ENCODE measurements around the gene HPSE. TPM values are rescaled to one million over a fixed set of nuclear protein-coding genes. Genes with fewer than 3 reads are reported as not detected.
A peak's percentile ranks its signal among the peaks of the same experiment; 100 is the strongest.

HPSE gene
- total and polyA plus RNA-seq, 2 donors (not counting 1 experiment from before 2014, with no cell fraction given), result 0.17 to 0.26 TPM

DNA sequence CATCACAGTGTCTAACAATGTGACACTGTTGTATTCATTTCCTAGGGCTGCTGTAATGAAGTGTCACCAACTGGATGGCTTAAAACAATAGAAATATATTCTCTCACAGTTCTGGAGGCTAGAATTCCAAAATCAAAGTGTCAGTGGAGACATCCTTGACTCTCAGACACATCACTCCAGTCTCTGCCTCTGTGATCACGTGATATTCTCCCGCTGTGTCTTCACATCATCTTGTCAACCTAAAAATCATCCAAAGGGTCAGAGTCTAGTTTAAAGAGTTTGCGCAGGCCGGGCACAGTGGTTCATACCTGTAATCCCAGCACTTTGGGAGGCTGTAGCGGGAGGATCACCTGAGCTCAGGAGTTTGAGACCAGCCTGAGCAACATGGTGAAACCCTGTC lies 36.6 kb upstream of the HPSE start:
- Histone ChIP-seq H2AFZ (ENCODE audit: low read length) (no peak overlapping the region), H3K4me1 (ENCODE audit: control insufficient read depth, extremely low read depth, insufficient read depth, low read length) (no peaks in the 10 kb centered on the region), H3K4me2 (ENCODE audit: extremely low read depth, insufficient read depth, low read length) (no peak overlapping the region), H3K27ac (ENCODE audit: insufficient read depth, low read length) (no peak overlapping the region), H3K4me3 (replicated peaks in 1 of 4; ENCODE audit: control extremely low read depth in 1 of 4, insufficient read depth in 1 of 4, low read depth in 3 of 4, low read length in 4 of 4) (no peak overlapping the region), H3K36me3 (ENCODE audit: control insufficient read depth, insufficient read depth, low read length) (no peaks in the 10 kb centered on the region), H3K27me3 (ENCODE audit: control insufficient read depth, insufficient read depth, low read length) (peaks cover 5% of the 10 kb centered on the region), H3K9me3 (ENCODE audit: control insufficient read depth, insufficient read depth, low read depth, low read length) (no peaks in the 10 kb centered on the region), H3K79me2 (ENCODE audit: control insufficient read depth, insufficient read depth, low read length) (no peaks in the 10 kb centered on the region), H4K20me1 (ENCODE audit: control insufficient read depth, extremely low read depth, insufficient read depth, low read length) (no peaks in the 10 kb centered on the region), H3K9ac (ENCODE audit: insufficient read depth, low read length) (no peak overlapping the region)
- no peak for TF ChIP-seq EZH2 (IDR thresholded peaks at IDR 0.05; ENCODE audit: low read length, missing control alignments)
- TF ChIP-seq, protein P1, sequence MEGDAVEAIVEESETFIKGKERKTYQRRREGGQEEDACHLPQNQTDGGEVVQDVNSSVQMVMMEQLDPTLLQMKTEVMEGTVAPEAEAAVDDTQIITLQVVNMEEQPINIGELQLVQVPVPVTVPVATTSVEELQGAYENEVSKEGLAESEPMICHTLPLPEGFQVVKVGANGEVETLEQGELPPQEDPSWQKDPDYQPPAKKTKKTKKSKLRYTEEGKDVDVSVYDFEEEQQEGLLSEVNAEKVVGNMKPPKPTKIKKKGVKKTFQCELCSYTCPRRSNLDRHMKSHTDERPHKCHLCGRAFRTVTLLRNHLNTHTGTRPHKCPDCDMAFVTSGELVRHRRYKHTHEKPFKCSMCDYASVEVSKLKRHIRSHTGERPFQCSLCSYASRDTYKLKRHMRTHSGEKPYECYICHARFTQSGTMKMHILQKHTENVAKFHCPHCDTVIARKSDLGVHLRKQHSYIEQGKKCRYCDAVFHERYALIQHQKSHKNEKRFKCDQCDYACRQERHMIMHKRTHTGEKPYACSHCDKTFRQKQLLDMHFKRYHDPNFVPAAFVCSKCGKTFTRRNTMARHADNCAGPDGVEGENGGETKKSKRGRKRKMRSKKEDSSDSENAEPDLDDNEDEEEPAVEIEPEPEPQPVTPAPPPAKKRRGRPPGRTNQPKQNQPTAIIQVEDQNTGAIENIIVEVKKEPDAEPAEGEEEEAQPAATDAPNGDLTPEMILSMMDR (conservative IDR thresholded peaks at IDR 0.05 in 1 of 2, IDR thresholded peaks at IDR 0.05 in 1 of 2; ENCODE audit: low read depth in 1 of 2, low read length in 2 of 2), result no peak
- no peak for DNase-seq (ENCODE audit: low read depth in 2 of 2)

DNA sequence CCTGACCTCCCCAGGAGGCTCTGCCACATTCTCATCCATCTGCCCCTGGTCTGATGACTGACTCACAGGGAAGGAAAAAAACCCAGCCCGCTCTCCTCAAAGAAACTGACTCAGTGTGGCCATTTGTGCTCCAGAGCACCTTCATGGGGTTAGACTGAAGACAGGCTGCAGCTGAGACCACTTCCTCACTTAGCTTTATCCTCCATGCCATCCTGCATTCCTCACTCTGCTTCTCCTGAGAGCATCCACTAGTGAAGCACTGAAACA lies 35.9 kb upstream of the HPSE start:
- Histone ChIP-seq H3K79me2 (ENCODE audit: control insufficient read depth, insufficient read depth, low read length) (no peaks in the 10 kb centered on the region), H3K4me3 (replicated peaks in 1 of 4; ENCODE audit: control extremely low read depth in 1 of 4, insufficient read depth in 1 of 4, low read depth in 3 of 4, low read length in 4 of 4) (no peak overlapping the region), H3K4me1 (ENCODE audit: control insufficient read depth, extremely low read depth, insufficient read depth, low read length) (no peaks in the 10 kb centered on the region), H3K27me3 (ENCODE audit: control insufficient read depth, insufficient read depth, low read length) (peaks cover 5% of the 10 kb centered on the region), H3K9me3 (ENCODE audit: control insufficient read depth, insufficient read depth, low read depth, low read length) (no peaks in the 10 kb centered on the region), H3K36me3 (ENCODE audit: control insufficient read depth, insufficient read depth, low read length) (no peaks in the 10 kb centered on the region), H3K27ac (ENCODE audit: insufficient read depth, low read length) (no peak overlapping the region), H2AFZ (ENCODE audit: low read length) (no peak overlapping the region), H3K4me2 (ENCODE audit: extremely low read depth, insufficient read depth, low read length) (no peak overlapping the region), H3K9ac (ENCODE audit: insufficient read depth, low read length) (no peak overlapping the region), H4K20me1 (ENCODE audit: control insufficient read depth, extremely low read depth, insufficient read depth, low read length) (no peaks in the 10 kb centered on the region)
- DNase-seq (ENCODE audit: low read depth in 2 of 2), result peak in 1 of 2 donors; percentile 51
- TF ChIP-seq, protein P1 (conservative IDR thresholded peaks at IDR 0.05 in 1 of 2, IDR thresholded peaks at IDR 0.05 in 1 of 2; ENCODE audit: low read depth in 1 of 2, low read length in 2 of 2), result no peak
- no peak for TF ChIP-seq EZH2 (IDR thresholded peaks at IDR 0.05; ENCODE audit: low read length, missing control alignments)

DNA sequence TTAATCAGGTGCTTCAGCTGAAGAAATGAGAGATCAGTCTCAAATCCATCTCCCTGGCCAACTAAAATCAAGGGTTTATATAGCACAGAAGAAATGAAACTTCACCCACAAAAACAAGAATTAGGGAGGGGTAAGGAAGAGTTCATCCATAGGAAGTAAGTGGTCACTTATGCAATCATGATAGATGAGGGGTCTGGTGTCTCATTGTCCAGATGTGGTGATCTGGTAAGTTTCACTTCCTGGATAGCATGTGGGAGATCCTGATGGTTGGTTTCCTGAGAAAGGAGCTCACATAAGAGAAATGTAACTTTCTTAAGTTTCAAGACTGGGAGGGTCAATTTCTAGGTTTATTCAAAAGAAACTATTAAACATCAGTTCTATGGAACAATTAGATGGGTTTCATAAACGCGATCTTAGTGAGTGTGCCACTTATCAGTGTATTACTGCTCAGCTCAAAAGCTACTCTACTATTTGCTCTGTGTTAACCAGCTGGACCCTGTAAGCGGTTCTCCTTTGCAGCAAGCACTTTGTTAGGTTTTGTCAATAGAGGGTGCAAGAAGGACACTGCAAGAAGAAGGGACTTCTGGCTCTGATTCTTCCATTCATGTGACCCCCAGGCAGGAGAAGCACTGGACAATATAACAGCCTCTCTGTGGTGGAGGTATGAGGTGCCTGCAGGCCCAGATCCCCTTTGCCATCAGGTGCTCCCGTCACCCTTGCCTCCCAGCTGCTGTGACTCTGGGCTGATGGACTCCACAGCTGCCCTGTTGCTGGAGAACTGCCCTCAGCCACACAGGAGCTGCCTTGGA lies 35.4 kb upstream of the HPSE start:
- Histone ChIP-seq H3K4me3 (replicated peaks in 1 of 4; ENCODE audit: control extremely low read depth in 1 of 4, insufficient read depth in 1 of 4, low read depth in 3 of 4, low read length in 4 of 4) (no peak overlapping the region), H4K20me1 (ENCODE audit: control insufficient read depth, extremely low read depth, insufficient read depth, low read length) (no peaks in the 10 kb centered on the region), H3K27ac (ENCODE audit: insufficient read depth, low read length) (no peak overlapping the region), H3K79me2 (ENCODE audit: control insufficient read depth, insufficient read depth, low read length) (no peaks in the 10 kb centered on the region), H3K4me1 (ENCODE audit: control insufficient read depth, extremely low read depth, insufficient read depth, low read length) (no peaks in the 10 kb centered on the region), H2AFZ (ENCODE audit: low read length) (no peak overlapping the region), H3K9ac (ENCODE audit: insufficient read depth, low read length) (no peak overlapping the region), H3K36me3 (ENCODE audit: control insufficient read depth, insufficient read depth, low read length) (no peaks in the 10 kb centered on the region), H3K27me3 (ENCODE audit: control insufficient read depth, insufficient read depth, low read length) (peaks cover 5% of the 10 kb centered on the region), H3K4me2 (ENCODE audit: extremely low read depth, insufficient read depth, low read length) (no peak overlapping the region), H3K9me3 (ENCODE audit: control insufficient read depth, insufficient read depth, low read depth, low read length) (no peaks in the 10 kb centered on the region)
- DNase-seq (ENCODE audit: low read depth in 2 of 2), result peak; percentile 25 to 49
- TF ChIP-seq EZH2 (IDR thresholded peaks at IDR 0.05; ENCODE audit: low read length, missing control alignments), result no peak
- TF ChIP-seq, protein P1 (conservative IDR thresholded peaks at IDR 0.05 in 1 of 2, IDR thresholded peaks at IDR 0.05 in 1 of 2; ENCODE audit: low read depth in 1 of 2, low read length in 2 of 2), result no peak

Measured in fibroblast of lung (primary cell).